ENCODE results near the gene PLA2G2F. TPM values are rescaled to one million over a fixed set of nuclear protein-coding genes. Genes with fewer than 3 reads are reported as not detected.

Gene PLA2G2F
- total RNA-seq, 1 experiment from 2014 or later = not detected

- H3K27ac Mint-ChIP-seq (ENCODE audit: low read depth, unreplicated experiment) = no peak overlapping the region
- POLR2A ChIA-PET = interaction anchor here (0.6 kb wide), 1 partner anchor 51 kb away, joined by 3 read pairs; no protein-coding TSS in a partner anchor
- TF ChIP-seq CTCF (IDR thresholded peaks at IDR 0.05; ENCODE audit: unreplicated experiment) = no peak
- H3K9me3 Mint-ChIP-seq (ENCODE audit: unreplicated experiment) = no peaks in the 10 kb centered on the region
- BruUV-seq (replicated peaks) = no TSS peak
- peaks cover 6% of the 10 kb centered on the region for H3K4me1 Mint-ChIP-seq (ENCODE audit: insufficient read depth, unreplicated experiment)
- no peaks in the 10 kb centered on the region for H3K27me3 Mint-ChIP-seq (ENCODE audit: insufficient read depth, unreplicated experiment)
- intact Hi-C loops (cut with micrococcal nuclease) = loop anchor here (5.0 kb wide), 1 partner anchor 389 kb away; no protein-coding TSS in a partner anchor
- no peak for DNase-seq (ENCODE audit: unreplicated experiment)
- no peak overlapping the region for H3K4me3 Mint-ChIP-seq (ENCODE audit: unreplicated experiment)
- H3K36me3 Mint-ChIP-seq (ENCODE audit: insufficient read depth, unreplicated experiment) = no peaks in the 10 kb centered on the region
- CTCF ChIA-PET = interaction anchor here (0.6 to 5.8 kb wide), 9 partner anchors 9 to 231 kb away, joined by 3 to 76 read pairs (median 9); no protein-coding TSS in a partner anchor
Measured at GRCh38 chr1:20150969-20151368, 11.8 kb downstream of the PLA2G2F start.

- Mint-ChIP-seq H3K4me1 (ENCODE audit: insufficient read depth, unreplicated experiment) (peaks cover 6% of the 10 kb centered on the region), H3K27ac (ENCODE audit: low read depth, unreplicated experiment) (no peak overlapping the region), H3K9me3 (ENCODE audit: unreplicated experiment) (no peaks in the 10 kb centered on the region), H3K4me3 (ENCODE audit: unreplicated experiment) (peak overlapping the region; percentile 55), H3K27me3 (ENCODE audit: insufficient read depth, unreplicated experiment) (no peaks in the 10 kb centered on the region), H3K36me3 (ENCODE audit: insufficient read depth, unreplicated experiment) (no peaks in the 10 kb centered on the region)
- peak; percentile 72 for DNase-seq (ENCODE audit: unreplicated experiment)
- no TSS peak for BruUV-seq (replicated peaks)
- ChIA-PET CTCF (interaction anchor here (0.6 to 5.8 kb wide), 30 partner anchors 9 to 383 kb away, joined by 3 to 76 read pairs (median 4); no protein-coding TSS in a partner anchor), POLR2A (interaction anchor here (0.7 to 0.9 kb wide), 2 partner anchors 177 to 1236 kb away, joined by 3 read pairs; no protein-coding TSS in a partner anchor)
- intact Hi-C loops (cut with micrococcal nuclease) = loop anchor here (1.0 to 5.0 kb wide), 4 partner anchors 51 to 390 kb away; no protein-coding TSS in a partner anchor
- TF ChIP-seq CTCF (IDR thresholded peaks at IDR 0.05; ENCODE audit: unreplicated experiment) = peak; percentile 90
Measured at GRCh38 chr1:20151906-20152598, 12.9 kb downstream of the PLA2G2F start.

- ChIA-PET CTCF (interaction anchor here (0.6 to 5.8 kb wide), 25 partner anchors 9 to 363 kb away, joined by 3 to 76 read pairs (median 5); no protein-coding TSS in a partner anchor), POLR2A (no interaction called here)
- Mint-ChIP-seq H3K4me3 (ENCODE audit: unreplicated experiment) (peak overlapping the region; percentile 55), H3K27ac (ENCODE audit: low read depth, unreplicated experiment) (no peak overlapping the region), H3K9me3 (ENCODE audit: unreplicated experiment) (peaks cover 4% of the 10 kb centered on the region), H3K27me3 (ENCODE audit: insufficient read depth, unreplicated experiment) (no peaks in the 10 kb centered on the region), H3K36me3 (ENCODE audit: insufficient read depth, unreplicated experiment) (no peaks in the 10 kb centered on the region), H3K4me1 (ENCODE audit: insufficient read depth, unreplicated experiment) (peaks cover 6% of the 10 kb centered on the region)
- BruUV-seq (replicated peaks) = no TSS peak
- DNase-seq (ENCODE audit: unreplicated experiment) = no peak
- no peak for TF ChIP-seq CTCF (IDR thresholded peaks at IDR 0.05; ENCODE audit: unreplicated experiment)
- intact Hi-C loops (cut with micrococcal nuclease) = loop anchor here (1.0 to 5.0 kb wide), 4 partner anchors 51 to 390 kb away; no protein-coding TSS in a partner anchor
Measured at GRCh38 chr1:20152599-20152930, 13.4 kb downstream of the PLA2G2F start.

GRCh38 chr1:20153000-20153418, 13.9 kb downstream of the PLA2G2F start:
- Mint-ChIP-seq H3K27ac (ENCODE audit: low read depth, unreplicated experiment) (no peak overlapping the region), H3K27me3 (ENCODE audit: insufficient read depth, unreplicated experiment) (no peaks in the 10 kb centered on the region), H3K4me3 (ENCODE audit: unreplicated experiment) (no peak overlapping the region), H3K36me3 (ENCODE audit: insufficient read depth, unreplicated experiment) (no peaks in the 10 kb centered on the region), H3K4me1 (ENCODE audit: insufficient read depth, unreplicated experiment) (peaks cover 6% of the 10 kb centered on the region), H3K9me3 (ENCODE audit: unreplicated experiment) (peaks cover 8% of the 10 kb centered on the region)
- no peak for DNase-seq (ENCODE audit: unreplicated experiment)
- ChIA-PET CTCF (interaction anchor here (0.6 to 5.8 kb wide), 20 partner anchors 9 to 740 kb away, joined by 3 to 76 read pairs (median 5); no protein-coding TSS in a partner anchor), POLR2A (no interaction called here)
- intact Hi-C loops (cut with micrococcal nuclease) = loop anchor here (1.0 to 5.0 kb wide), 4 partner anchors 52 to 391 kb away; no protein-coding TSS in a partner anchor
- TF ChIP-seq CTCF (IDR thresholded peaks at IDR 0.05; ENCODE audit: unreplicated experiment) = no peak
- BruUV-seq (replicated peaks) = no TSS peak

Data from MCF 10A (cell line).